Natural killer cell treated with Interleukin-12 subunit alpha and Interleukin-12 subunit beta and Interleukin-15 and Interleukin-18, amount 100 ng/mL, for 72 hours (primary cell): ENCODE data around the gene AGAP1. TPM values are rescaled to one million over a fixed set of nuclear protein-coding genes. Genes with fewer than 3 reads are reported as not detected.

Experiments used
- ATAC-seq, 2 donors: fragments of 150-1000 bp; cut with Tn5 transposase in 1 of 2; sonication (Bioruptor Pico), chemical (Tn5 transposase) in 1 of 2; 2 replicates each; pipeline ENCODE4 v1.10.0; 2021
- DNase-seq: peaks from one replicate; pipeline ENCODE4 v3.0.0; 2022; ENCODE audit warnings: low spot score
- H3K27ac Mint-ChIP-seq, 2 donors: 1 replicate in 1 of 2; 2 replicates in 1 of 2; pipeline ENCODE4 v1.8.0; 2022; ENCODE audit warnings: mixed read lengths in 2 of 2, mild to moderate bottlenecking in 1 of 2, moderate library complexity in 1 of 2
- H3K27me3 Mint-ChIP-seq, 2 donors: 1 replicate in 1 of 2; 2 replicates in 1 of 2; pipeline ENCODE4 v1.8.0; 2022; ENCODE audit warnings: mixed read lengths in 2 of 2
- H3K36me3 Mint-ChIP-seq: one replicate; pipeline ENCODE4 v1.8.0; 2022; ENCODE audit warnings: mixed read lengths
- H3K4me1 Mint-ChIP-seq, 2 donors: 1 replicate in 1 of 2; 2 replicates in 1 of 2; pipeline ENCODE4 v1.8.0; 2022; ENCODE audit warnings: low read depth in 2 of 2, mixed read lengths in 2 of 2, mild to moderate bottlenecking in 1 of 2
- H3K4me3 Mint-ChIP-seq: one replicate; pipeline ENCODE4 v1.8.0; 2022; ENCODE audit warnings: mixed read lengths
- H3K9me3 Mint-ChIP-seq: 2 replicates; pipeline ENCODE4 v1.8.0; 2022; ENCODE audit warnings: mixed read lengths
- total RNA-seq, 2 donors: library from RNA; stranded (reverse); gene quantifications; one replicate each; pipeline ENCODE4 v1.2.3, GENCODE V29; 2022

Gene AGAP1
- total RNA-seq, 2 donors from 2014 or later = 5.2 to 7.4 TPM

- Mint-ChIP-seq H3K4me3 (no peak overlapping the region), H3K4me1 (peaks cover 0 to 12% of the 10 kb centered on the region in 2 donors), H3K36me3 (no peaks in the 10 kb centered on the region), H3K27ac (no peak overlapping the region), H3K27me3 (no peaks in the 10 kb centered on the region), H3K9me3 (no peaks in the 10 kb centered on the region)
- no peak for DNase-seq
- ATAC-seq = no peak
Measured at GRCh38 chr2:235737840-235738239, 244.0 kb downstream of the AGAP1 start.

DNA sequence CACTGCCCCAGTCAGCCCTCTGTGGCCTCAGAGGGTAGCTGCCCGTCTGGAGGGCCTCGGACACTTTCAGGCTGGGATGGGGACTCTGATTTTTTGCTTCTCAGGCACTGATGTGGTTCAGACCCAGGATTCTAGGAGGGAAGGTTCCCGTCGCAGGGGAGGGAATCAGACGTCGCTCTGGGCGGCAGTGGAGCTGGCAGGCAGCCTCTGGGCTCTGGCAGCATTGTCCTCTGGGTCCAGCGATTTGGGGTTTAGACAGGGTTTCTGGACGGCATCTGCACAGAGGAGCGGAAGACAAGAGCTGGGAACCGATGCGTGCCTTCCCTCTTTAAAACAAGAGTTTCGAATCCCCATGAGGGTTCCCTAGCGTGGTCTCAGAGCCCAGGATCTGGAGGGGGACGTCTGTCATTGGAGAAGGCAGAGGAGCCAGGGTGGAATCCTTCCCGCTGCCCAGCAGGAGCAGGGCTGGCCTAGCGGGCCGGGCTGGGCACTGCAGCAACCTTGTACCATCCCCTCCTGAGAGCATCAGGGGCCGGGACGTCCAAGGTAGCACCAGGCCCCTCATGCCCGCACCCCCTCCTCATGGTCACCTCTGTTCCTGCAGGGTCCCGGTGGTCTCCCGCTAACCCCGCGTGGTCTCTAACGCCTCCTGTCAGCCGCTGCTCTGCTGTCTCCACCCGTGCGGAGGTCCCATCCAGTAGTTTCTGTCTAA is 246.0 kb downstream of the AGAP1 start:
- Mint-ChIP-seq H3K9me3 (no peaks in the 10 kb centered on the region), H3K27ac (no peak overlapping the region), H3K36me3 (no peaks in the 10 kb centered on the region), H3K27me3 (no peaks in the 10 kb centered on the region), H3K4me3 (no peak overlapping the region), H3K4me1 (peaks cover 0 to 12% of the 10 kb centered on the region in 2 donors)
- DNase-seq (peak; percentile 58), ATAC-seq (peak in 1 of 2 donors; percentile 53)

DNA sequence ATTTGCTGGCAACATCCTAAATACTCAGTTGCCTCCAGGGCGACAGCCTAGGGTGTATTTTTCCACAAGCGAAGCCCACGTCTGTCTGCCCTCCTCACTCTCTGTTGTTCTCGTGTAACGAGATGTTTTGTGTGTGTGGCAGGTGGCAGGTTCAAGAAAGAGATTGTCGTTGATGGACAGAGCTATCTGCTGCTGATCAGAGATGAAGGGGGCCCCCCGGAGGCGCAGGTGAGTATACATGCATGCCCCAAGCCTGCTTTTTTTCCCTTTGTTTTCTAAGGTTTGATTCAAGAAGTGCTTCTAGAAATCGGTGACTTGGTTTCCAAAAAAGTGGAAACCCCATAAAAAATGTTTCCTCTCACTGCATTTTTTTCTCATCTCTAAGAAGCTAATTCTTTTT is 247.0 kb downstream of the AGAP1 start:
- no peak for DNase-seq
- H3K4me1 Mint-ChIP-seq = peaks cover 0 to 9% of the 10 kb centered on the region in 2 donors
- ATAC-seq = no peak

GRCh38 chr2:235744161-235744560 is 250.3 kb downstream of the AGAP1 start:
- no peak for ATAC-seq
- Mint-ChIP-seq H3K27me3 (no peaks in the 10 kb centered on the region), H3K4me3 (no peak overlapping the region), H3K27ac (no peak overlapping the region), H3K9me3 (no peaks in the 10 kb centered on the region), H3K36me3 (no peaks in the 10 kb centered on the region), H3K4me1 (no peaks in the 10 kb centered on the region)
- no peak for DNase-seq

More for the DNA sequence above, 247.0 kb downstream of the AGAP1 start:
- Mint-ChIP-seq H3K27ac (no peak overlapping the region), H3K4me3 (no peak overlapping the region), H3K9me3 (no peaks in the 10 kb centered on the region), H3K36me3 (no peaks in the 10 kb centered on the region), H3K27me3 (no peaks in the 10 kb centered on the region)

GRCh38 chr2:235745597-235745996 is 251.8 kb downstream of the AGAP1 start:
- H3K9me3 Mint-ChIP-seq = no peaks in the 10 kb centered on the region
- no peak overlapping the region for H3K27ac Mint-ChIP-seq
- no peak overlapping the region for H3K4me3 Mint-ChIP-seq
- H3K27me3 Mint-ChIP-seq = no peaks in the 10 kb centered on the region
- DNase-seq = no peak
- no peaks in the 10 kb centered on the region for H3K36me3 Mint-ChIP-seq
- no peaks in the 10 kb centered on the region for H3K4me1 Mint-ChIP-seq
- ATAC-seq = no peak

GRCh38 chr2:235746257-235746934 is 252.6 kb downstream of the AGAP1 start:
- H3K4me3 Mint-ChIP-seq = no peak overlapping the region
- DNase-seq (peak; percentile 67), ATAC-seq (peak; percentile 69 to 78)
- H3K27me3 Mint-ChIP-seq = no peaks in the 10 kb centered on the region
- H3K27ac Mint-ChIP-seq = no peak overlapping the region
- H3K36me3 Mint-ChIP-seq = no peaks in the 10 kb centered on the region
- H3K9me3 Mint-ChIP-seq = no peaks in the 10 kb centered on the region
- H3K4me1 Mint-ChIP-seq = no peaks in the 10 kb centered on the region

DNA sequence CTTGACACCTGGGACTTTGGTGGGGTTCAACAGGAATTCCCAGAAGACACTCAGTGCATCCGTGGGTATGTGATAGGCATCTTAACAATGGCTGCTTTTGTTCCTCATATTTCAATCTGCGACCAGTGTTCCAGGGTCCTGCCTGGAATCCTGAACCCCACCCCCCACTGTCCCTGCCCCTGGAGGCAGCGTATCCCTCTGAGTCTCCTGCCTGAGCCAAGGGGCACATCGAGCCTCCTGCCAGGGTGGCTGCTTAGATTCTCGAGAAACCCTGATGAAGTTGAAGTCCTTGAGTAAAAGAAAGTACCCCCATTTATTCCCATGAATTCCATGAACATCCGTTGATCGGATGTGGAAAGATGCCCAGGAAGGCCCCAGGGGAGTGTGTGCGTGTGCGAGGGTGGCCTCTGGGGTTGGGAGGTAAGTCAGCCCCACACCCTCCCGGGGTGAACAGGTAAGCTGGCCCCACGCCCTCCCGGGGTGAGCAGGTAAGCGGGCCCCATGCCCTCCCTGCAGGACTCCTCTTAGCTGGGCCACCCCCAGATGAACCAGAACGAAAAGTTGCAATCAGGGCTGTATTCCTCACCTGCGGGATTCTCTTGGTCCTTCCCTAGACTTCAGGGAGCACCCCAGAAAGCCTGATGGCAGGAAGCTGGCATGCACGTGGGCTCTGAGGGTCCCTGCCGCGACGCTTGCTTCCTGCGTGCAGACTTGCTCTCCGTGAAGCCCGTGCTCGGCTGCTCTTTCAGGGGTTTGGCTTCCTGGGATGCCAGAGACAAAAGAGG is 253.3 kb downstream of the AGAP1 start:
- H3K27me3 Mint-ChIP-seq = no peaks in the 10 kb centered on the region
- no peaks in the 10 kb centered on the region for H3K9me3 Mint-ChIP-seq
- H3K27ac Mint-ChIP-seq = no peak overlapping the region
- H3K4me1 Mint-ChIP-seq = no peaks in the 10 kb centered on the region
- no peak overlapping the region for H3K4me3 Mint-ChIP-seq
- no peaks in the 10 kb centered on the region for H3K36me3 Mint-ChIP-seq
- DNase-seq = no peak
- no peak for ATAC-seq

DNA sequence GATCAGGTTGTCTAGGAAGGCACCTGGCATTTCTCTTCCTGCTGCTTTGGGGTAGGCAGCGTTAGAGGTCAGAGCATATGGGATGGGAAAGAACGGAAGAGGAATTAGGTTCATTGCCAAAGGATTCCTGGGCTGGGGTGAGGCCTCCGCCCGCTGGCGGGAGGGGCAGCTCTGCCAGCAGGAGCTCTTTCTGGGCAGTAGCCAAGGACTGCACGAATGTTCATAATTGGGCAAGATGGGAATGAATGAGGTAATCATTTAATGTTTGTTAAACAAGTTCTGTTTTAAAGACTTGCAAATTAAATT is 253.9 kb downstream of the AGAP1 start:
- ATAC-seq (no peak), DNase-seq (no peak)
- Mint-ChIP-seq H3K4me3 (no peak overlapping the region), H3K4me1 (no peaks in the 10 kb centered on the region), H3K36me3 (no peaks in the 10 kb centered on the region), H3K9me3 (no peaks in the 10 kb centered on the region), H3K27ac (no peak overlapping the region), H3K27me3 (no peaks in the 10 kb centered on the region)

DNA sequence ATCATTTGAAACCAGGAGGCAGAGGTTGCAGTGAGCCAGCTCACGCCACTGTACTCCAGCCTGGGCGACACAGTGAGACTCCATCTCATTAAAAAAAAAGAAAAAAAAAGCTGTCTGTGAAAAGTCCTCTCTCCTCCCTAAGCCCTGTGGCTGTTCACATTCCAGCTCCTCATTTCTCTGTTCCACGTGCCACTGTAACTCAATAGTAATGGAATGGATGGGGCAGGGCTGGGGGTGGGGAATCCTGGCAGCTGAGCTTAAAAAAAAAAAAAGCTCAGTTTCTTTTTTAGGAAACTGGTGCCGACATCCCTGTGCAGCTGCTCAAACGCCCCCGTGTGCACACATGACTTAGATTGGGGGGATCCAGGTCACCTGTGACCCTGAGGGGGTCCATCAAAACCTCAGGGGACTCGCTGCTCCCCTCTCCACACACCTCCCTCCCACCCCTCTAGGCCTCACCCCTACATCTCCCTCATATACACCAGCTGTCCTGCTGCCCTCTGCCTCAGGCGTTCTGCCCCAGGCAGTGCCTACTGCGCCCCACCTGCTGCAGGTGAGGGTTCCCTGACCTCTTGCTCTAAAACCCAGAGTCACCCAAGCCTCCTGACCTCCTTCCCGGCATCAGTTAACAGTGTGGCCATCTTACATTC is 255.4 kb downstream of the AGAP1 start:
- no peak for DNase-seq
- ATAC-seq = no peak
- Mint-ChIP-seq H3K9me3 (no peaks in the 10 kb centered on the region), H3K27ac (no peak overlapping the region), H3K4me3 (no peak overlapping the region), H3K36me3 (no peaks in the 10 kb centered on the region), H3K4me1 (no peaks in the 10 kb centered on the region), H3K27me3 (no peaks in the 10 kb centered on the region)

DNA sequence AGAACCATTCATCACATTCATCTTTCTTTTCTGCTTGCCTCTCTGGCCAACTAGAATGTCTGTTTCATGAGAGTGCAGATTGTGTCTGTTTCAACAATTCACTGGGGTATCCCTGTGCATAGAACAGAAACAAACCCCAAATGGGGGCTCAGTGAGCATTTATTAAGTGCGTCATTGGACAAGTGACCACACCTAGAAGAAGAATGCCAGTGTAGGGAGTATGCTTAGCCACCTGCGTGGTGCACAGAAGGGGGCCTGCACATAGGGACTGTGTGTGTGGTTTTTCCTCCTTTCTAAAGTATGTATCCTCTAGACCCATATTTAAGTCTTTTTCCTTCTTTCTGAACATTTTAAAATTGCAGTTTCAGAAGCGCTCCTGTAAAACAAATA is 255.9 kb downstream of the AGAP1 start:
- no peak for ATAC-seq
- Mint-ChIP-seq H3K9me3 (no peaks in the 10 kb centered on the region), H3K27me3 (no peaks in the 10 kb centered on the region), H3K27ac (no peak overlapping the region), H3K4me1 (no peaks in the 10 kb centered on the region), H3K4me3 (no peak overlapping the region), H3K36me3 (no peaks in the 10 kb centered on the region)
- DNase-seq = no peak

GRCh38 chr2:235752846-235753245 is 259.0 kb downstream of the AGAP1 start:
- Mint-ChIP-seq H3K4me1 (no peaks in the 10 kb centered on the region), H3K36me3 (no peaks in the 10 kb centered on the region), H3K27ac (no peak overlapping the region), H3K9me3 (no peaks in the 10 kb centered on the region), H3K27me3 (no peaks in the 10 kb centered on the region), H3K4me3 (no peak overlapping the region)
- ATAC-seq (no peak), DNase-seq (no peak)

DNA sequence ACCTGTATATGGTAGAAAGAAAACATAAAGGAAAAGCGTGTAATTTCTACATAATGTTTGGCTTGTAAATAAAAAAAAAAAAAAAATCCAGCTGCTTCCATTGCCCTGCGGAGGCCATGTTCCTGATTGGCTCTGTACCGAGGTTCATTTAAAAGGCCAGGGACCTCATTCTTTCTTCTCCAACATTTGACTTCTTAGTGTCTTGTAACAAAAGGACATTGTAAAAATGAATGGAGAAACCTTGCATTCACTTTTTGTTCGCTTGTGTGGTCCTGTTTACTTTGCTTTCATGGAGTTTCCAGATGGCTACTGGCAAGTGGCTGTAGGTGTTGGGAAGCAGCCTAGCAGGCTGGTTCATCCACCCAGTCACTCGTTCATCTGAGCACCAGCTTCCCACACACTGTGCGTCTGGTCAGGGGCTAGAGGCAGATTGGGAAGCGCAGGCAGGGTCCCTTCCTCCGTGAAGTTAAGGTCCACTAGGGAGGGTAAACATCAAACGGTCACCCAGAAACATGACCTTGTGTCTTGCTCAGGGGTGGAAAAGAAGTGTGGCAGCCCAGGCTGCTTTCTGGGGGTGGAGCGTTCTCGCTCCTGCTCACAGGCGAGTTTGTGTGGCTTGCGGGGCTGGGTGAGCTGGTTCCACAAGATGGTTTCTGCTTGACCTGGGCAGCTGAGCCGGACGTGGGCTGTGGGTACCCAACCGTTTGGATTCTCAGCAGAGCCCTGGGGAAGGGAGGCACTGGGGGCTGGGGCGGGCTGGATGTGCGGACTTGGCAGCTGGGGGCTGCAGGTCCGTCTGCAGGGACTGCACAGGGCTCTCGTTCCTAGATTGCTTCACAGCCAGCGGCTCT is 260.7 kb downstream of the AGAP1 start:
- no peak for ATAC-seq

DNA sequence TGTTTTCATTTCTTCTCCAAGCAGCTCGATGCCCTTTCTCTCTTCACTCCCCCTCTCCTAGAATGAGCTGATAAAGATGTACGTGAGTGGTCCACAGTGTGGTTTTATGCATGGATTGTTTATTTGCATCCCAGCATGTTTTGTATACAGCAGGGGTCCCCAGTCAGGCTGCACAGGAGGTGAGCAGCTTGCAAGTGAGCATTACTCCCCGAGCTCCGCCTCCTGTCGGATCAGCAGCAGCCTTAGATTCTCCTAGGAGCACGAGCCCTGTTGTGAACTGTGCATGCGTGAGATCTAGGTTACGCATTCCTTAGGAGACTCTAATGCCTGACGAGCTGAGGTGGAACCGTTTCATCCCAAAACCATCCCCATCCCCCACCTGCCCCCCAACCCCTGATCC is 262.6 kb downstream of the AGAP1 start:
- Mint-ChIP-seq H3K27me3 (no peaks in the 10 kb centered on the region), H3K9me3 (no peaks in the 10 kb centered on the region), H3K36me3 (no peaks in the 10 kb centered on the region), H3K4me3 (no peak overlapping the region), H3K4me1 (no peaks in the 10 kb centered on the region), H3K27ac (no peak overlapping the region)
- ATAC-seq = no peak
- no peak for DNase-seq

More for the DNA sequence above, 260.7 kb downstream of the AGAP1 start:
- no peaks in the 10 kb centered on the region for H3K4me1 Mint-ChIP-seq
- H3K27me3 Mint-ChIP-seq = no peaks in the 10 kb centered on the region
- no peaks in the 10 kb centered on the region for H3K9me3 Mint-ChIP-seq
- no peak overlapping the region for H3K27ac Mint-ChIP-seq
- DNase-seq = no peak
- H3K4me3 Mint-ChIP-seq = no peak overlapping the region
- no peaks in the 10 kb centered on the region for H3K36me3 Mint-ChIP-seq
